Measurements from ENCODE around the gene CCDC142. TPM values are rescaled to one million over a fixed set of nuclear protein-coding genes. Genes with fewer than 3 reads are reported as not detected.

The CCDC142 gene
- total and polyA plus RNA-seq, 4 donors = 5.1 to 28.3 (median 10.8) TPM

DNA sequence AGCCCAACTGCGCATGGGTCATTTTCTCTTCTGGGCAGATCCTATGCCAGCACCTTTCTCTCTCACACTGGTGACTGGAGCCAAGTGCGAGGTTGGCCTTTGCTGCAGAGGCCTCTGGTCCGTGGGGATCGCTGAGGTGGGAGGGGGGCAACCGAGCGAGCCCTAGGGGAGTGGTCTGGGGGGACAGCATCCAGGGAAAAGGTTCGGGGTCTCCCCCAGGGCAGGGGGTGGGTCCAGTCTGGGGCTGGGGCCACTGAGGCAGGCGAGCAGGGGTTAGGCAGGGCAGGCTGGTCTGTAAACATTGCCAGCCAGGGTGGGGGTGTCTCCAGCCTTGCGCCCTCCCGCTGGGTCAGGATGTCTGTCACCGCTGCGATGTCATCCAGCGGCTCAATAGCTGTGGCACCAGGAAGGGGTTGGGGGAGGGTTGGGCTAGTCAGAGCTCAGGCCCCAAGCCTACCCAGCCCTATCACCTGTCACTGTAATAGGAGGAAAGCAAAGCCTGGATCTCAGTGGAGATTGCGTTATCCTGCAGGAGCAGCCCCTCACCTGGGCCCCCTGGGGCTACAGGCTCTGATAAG, 56.5 kb downstream of the CCDC142 start:
- no peak overlapping the region for H3K27ac ChIP-seq (ENCODE audit: low read depth in 1 of 2, low read length in 2 of 2)
- H3K4me1 ChIP-seq (ENCODE audit: control insufficient read depth in 4 of 4, insufficient read depth in 4 of 4, low read length in 3 of 4) = peaks cover 7 to 37% (median 32%) of the 10 kb centered on the region in 4 donors
- no peaks in the 10 kb centered on the region for H3K9me3 ChIP-seq (ENCODE audit: control insufficient read depth in 4 of 4, low read length in 3 of 4)
- 90% methylated on average over 14 of the region's 14 CpGs for WGBS
- H3K27me3 ChIP-seq (ENCODE audit: control insufficient read depth in 4 of 4, insufficient read depth in 4 of 4, low read length in 3 of 4) = no peaks in the 10 kb centered on the region
- no peak overlapping the region for H3K9ac ChIP-seq (ENCODE audit: low read depth in 1 of 2, low read length in 2 of 2)
- peaks cover 10 to 41% (median 28%) of the 10 kb centered on the region in 4 donors for H3K36me3 ChIP-seq (ENCODE audit: control insufficient read depth in 4 of 4, insufficient read depth in 3 of 4, low read depth in 1 of 4, low read length in 3 of 4)
- TF ChIP-seq YY1 (IDR thresholded peaks at IDR 0.05) (no peak), NR2F2 (IDR thresholded peaks at IDR 0.05) (no peak), FOXA2 (IDR thresholded peaks at IDR 0.05) (no peak), FOXA1 (IDR thresholded peaks at IDR 0.05) (no peak), MAX (IDR thresholded peaks at IDR 0.05) (no peak), RXRA (IDR thresholded peaks at IDR 0.05) (no peak), HNF4G (IDR thresholded peaks at IDR 0.05) (no peak), EGR1 (IDR thresholded peaks at IDR 0.05; ENCODE audit: low read depth in 2 of 2) (no peak)
- no peak overlapping the region for H3K4me3 ChIP-seq (ENCODE audit: low read depth in 1 of 3, low read length in 3 of 3)
- no peak for DNase-seq (ENCODE audit: low spot score)

- 92% methylated on average over 7 of the region's 7 CpGs for WGBS
- peaks cover 8 to 34% (median 26%) of the 10 kb centered on the region in 4 donors for H3K4me1 ChIP-seq (ENCODE audit: control insufficient read depth in 4 of 4, insufficient read depth in 4 of 4, low read length in 3 of 4)
- no peaks in the 10 kb centered on the region for H3K9me3 ChIP-seq (ENCODE audit: control insufficient read depth in 4 of 4, low read length in 3 of 4)
- H3K9ac ChIP-seq (ENCODE audit: low read depth in 1 of 2, low read length in 2 of 2) = no peak overlapping the region
- H3K27me3 ChIP-seq (ENCODE audit: control insufficient read depth in 4 of 4, insufficient read depth in 4 of 4, low read length in 3 of 4) = no peaks in the 10 kb centered on the region
- no peak overlapping the region for H3K4me3 ChIP-seq (ENCODE audit: low read depth in 1 of 3, low read length in 3 of 3)
- TF ChIP-seq TAF1 (conservative IDR thresholded peaks at IDR 0.05) (no peak), EGR1 (IDR thresholded peaks at IDR 0.05; ENCODE audit: low read depth in 2 of 2) (no peak), HNF4G (IDR thresholded peaks at IDR 0.05) (no peak), YY1 (IDR thresholded peaks at IDR 0.05) (no peak), HNF4A (conservative IDR thresholded peaks at IDR 0.05) (no peak), NR2F2 (IDR thresholded peaks at IDR 0.05) (no peak), JUND (IDR thresholded peaks at IDR 0.05) (no peak), RXRA (IDR thresholded peaks at IDR 0.05) (no peak), FOXA1 (IDR thresholded peaks at IDR 0.05) (no peak), ATF3 (IDR thresholded peaks at IDR 0.05) (no peak), FOXA2 (IDR thresholded peaks at IDR 0.05) (no peak), SP1 (IDR thresholded peaks at IDR 0.05) (no peak), GABPA (IDR thresholded peaks at IDR 0.05 in 1 of 2, conservative IDR thresholded peaks at IDR 0.05 in 1 of 2) (no peak)
- TF ChIP-seq, protein P1, sequence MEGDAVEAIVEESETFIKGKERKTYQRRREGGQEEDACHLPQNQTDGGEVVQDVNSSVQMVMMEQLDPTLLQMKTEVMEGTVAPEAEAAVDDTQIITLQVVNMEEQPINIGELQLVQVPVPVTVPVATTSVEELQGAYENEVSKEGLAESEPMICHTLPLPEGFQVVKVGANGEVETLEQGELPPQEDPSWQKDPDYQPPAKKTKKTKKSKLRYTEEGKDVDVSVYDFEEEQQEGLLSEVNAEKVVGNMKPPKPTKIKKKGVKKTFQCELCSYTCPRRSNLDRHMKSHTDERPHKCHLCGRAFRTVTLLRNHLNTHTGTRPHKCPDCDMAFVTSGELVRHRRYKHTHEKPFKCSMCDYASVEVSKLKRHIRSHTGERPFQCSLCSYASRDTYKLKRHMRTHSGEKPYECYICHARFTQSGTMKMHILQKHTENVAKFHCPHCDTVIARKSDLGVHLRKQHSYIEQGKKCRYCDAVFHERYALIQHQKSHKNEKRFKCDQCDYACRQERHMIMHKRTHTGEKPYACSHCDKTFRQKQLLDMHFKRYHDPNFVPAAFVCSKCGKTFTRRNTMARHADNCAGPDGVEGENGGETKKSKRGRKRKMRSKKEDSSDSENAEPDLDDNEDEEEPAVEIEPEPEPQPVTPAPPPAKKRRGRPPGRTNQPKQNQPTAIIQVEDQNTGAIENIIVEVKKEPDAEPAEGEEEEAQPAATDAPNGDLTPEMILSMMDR (IDR thresholded peaks at IDR 0.05; ENCODE audit: low read depth, low read length, missing input control) = no peak
- TF ChIP-seq, protein P2, sequence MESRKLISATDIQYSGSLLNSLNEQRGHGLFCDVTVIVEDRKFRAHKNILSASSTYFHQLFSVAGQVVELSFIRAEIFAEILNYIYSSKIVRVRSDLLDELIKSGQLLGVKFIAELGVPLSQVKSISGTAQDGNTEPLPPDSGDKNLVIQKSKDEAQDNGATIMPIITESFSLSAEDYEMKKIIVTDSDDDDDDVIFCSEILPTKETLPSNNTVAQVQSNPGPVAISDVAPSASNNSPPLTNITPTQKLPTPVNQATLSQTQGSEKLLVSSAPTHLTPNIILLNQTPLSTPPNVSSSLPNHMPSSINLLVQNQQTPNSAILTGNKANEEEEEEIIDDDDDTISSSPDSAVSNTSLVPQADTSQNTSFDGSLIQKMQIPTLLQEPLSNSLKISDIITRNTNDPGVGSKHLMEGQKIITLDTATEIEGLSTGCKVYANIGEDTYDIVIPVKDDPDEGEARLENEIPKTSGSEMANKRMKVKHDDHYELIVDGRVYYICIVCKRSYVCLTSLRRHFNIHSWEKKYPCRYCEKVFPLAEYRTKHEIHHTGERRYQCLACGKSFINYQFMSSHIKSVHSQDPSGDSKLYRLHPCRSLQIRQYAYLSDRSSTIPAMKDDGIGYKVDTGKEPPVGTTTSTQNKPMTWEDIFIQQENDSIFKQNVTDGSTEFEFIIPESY (IDR thresholded peaks at IDR 0.05) = no peak
- TF ChIP-seq, protein P3, sequence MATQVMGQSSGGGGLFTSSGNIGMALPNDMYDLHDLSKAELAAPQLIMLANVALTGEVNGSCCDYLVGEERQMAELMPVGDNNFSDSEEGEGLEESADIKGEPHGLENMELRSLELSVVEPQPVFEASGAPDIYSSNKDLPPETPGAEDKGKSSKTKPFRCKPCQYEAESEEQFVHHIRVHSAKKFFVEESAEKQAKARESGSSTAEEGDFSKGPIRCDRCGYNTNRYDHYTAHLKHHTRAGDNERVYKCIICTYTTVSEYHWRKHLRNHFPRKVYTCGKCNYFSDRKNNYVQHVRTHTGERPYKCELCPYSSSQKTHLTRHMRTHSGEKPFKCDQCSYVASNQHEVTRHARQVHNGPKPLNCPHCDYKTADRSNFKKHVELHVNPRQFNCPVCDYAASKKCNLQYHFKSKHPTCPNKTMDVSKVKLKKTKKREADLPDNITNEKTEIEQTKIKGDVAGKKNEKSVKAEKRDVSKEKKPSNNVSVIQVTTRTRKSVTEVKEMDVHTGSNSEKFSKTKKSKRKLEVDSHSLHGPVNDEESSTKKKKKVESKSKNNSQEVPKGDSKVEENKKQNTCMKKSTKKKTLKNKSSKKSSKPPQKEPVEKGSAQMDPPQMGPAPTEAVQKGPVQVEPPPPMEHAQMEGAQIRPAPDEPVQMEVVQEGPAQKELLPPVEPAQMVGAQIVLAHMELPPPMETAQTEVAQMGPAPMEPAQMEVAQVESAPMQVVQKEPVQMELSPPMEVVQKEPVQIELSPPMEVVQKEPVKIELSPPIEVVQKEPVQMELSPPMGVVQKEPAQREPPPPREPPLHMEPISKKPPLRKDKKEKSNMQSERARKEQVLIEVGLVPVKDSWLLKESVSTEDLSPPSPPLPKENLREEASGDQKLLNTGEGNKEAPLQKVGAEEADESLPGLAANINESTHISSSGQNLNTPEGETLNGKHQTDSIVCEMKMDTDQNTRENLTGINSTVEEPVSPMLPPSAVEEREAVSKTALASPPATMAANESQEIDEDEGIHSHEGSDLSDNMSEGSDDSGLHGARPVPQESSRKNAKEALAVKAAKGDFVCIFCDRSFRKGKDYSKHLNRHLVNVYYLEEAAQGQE (IDR thresholded peaks at IDR 0.05) = no peak
- H3K27ac ChIP-seq (ENCODE audit: low read depth in 1 of 2, low read length in 2 of 2) = no peak overlapping the region
- DNase-seq (ENCODE audit: low spot score) = no peak
- H3K36me3 ChIP-seq (ENCODE audit: control insufficient read depth in 4 of 4, insufficient read depth in 3 of 4, low read depth in 1 of 4, low read length in 3 of 4) = peaks cover 10 to 41% (median 27%) of the 10 kb centered on the region in 4 donors
Measured at GRCh38 chr2:74425523-74425922, 57.3 kb downstream of the CCDC142 start.

All from liver (tissue), 9 donors.